ENCODE data around the gene FRMD7.
"Not testable (repeated sequence)": the region's sequence is repeated elsewhere in the genome, so short reads cannot be mapped to it uniquely, and the experiment has no call there.

DNA sequence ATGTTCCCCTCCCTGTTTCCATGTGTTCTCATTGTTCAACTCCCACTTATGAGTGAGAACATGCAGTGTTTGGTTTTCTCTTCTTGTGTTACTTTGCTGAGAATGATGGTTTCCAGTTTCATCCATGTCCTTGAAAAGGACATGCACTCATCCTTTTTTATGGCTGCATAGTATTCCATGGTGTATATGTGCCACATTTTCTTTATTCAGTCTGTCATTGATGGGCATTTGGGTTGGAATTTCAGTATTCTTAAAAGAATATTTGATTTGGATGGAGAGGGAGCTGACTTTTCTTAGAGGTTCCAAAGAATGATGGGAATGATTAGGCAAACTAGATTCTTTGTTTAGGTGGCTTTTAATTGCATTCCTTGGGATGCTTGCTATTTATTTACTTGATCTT, 76.0 kb downstream of the FRMD7 start:
- not testable (repeated sequence) for TF ChIP-seq ARNTL (CRISPR knock-in tag; IDR thresholded peaks at IDR 0.05; ENCODE audit: borderline replicate concordance, low read depth); ZNF70 (CRISPR knock-in tag; IDR thresholded peaks at IDR 0.05); ZFP30 (CRISPR knock-in tag; IDR thresholded peaks at IDR 0.05)
